NCI-H2029 treated with DMSO at 0.1 percent for 48 hours (cell line): ENCODE data around the gene BUD13.

Experiments
- DNase-seq: peaks from one replicate; lab custom pipeline; 2025; lab: John Stamatoyannopoulos, UW

Gene BUD13

GRCh38 chr11:116715383-116715782, 57.4 kb downstream of the BUD13 start:
- DNase-seq = no peak

GRCh38 chr11:116714902-116715301, 57.9 kb downstream of the BUD13 start:
- no peak for DNase-seq

GRCh38 chr11:116712428-116712827, 60.4 kb downstream of the BUD13 start:
- no peak for DNase-seq

GRCh38 chr11:116710762-116711161, 62.0 kb downstream of the BUD13 start:
- DNase-seq = no peak

- no peak for DNase-seq
These were observed 62.6 kb downstream of the BUD13 start for GRCh38 chr11:116710001-116710674.

- no peak for DNase-seq
These were observed 65.0 kb downstream of the BUD13 start for GRCh38 chr11:116707746-116708145.

GRCh38 chr11:116707161-116707629, 65.6 kb downstream of the BUD13 start:
- DNase-seq = no peak

GRCh38 chr11:116703421-116703820, 69.4 kb downstream of the BUD13 start:
- DNase-seq = peak; percentile 55

GRCh38 chr11:116702772-116703385, 69.9 kb downstream of the BUD13 start:
- no peak for DNase-seq

- no peak for DNase-seq
These were observed 70.9 kb downstream of the BUD13 start for GRCh38 chr11:116701876-116702275.

- DNase-seq = no peak
These were observed 71.4 kb downstream of the BUD13 start for GRCh38 chr11:116701297-116701801.

GRCh38 chr11:116700586-116701220, 72.1 kb downstream of the BUD13 start:
- no peak for DNase-seq
